Fibroblast of skin of abdomen (primary cell): ENCODE results near the gene ANAPC15.

Experiments used
- DNase-seq: peaks from one replicate; pipeline ENCODE4 v3.0.0-alpha.2; 2013

The ANAPC15 gene

DNA sequence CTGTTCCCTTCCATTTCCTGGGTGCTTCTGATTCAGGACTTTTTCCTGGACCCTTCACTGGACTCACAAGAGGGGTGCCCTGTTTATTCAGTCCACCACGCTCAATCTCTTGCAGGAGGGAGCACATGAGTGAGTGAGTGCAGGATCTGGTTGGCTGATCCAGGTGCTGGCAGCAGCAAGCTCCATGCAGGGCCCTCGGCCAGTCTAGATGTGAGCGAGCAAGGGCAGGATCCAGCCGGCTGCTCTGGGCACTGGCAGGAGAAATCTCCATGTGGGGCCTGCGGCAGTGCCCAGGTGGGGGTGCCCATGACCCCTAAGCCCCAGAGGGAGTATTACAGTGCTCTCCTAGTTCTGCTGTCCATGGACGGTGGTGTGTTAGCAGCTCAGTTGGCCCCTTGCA is 11.6 kb upstream of the ANAPC15 start:
- DNase-seq: no peak

DNA sequence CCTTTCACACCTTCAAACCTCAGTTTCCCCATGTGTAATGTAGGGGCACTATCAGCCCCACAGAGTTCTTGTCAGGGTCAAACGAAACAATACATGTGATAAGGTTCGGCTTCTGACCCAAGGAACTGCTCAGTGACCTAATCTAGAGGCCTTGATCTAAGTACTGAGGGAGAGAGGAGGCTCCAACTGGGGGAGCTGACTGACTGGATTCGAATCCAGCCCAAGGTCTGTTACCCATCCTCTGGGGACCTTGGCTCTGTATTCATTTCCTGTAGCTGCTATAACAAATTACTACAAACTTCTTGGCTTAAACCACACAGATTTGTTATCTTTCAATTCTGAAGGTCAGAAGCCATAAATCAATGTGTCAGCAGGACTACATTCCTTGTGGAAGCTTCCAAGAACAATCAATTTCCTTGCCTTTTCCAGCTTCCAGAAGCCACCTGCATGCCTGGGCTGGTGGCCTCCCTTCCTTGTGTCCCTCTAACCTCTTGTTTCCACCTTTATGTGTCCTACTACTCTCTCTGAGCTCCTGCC is 10.7 kb upstream of the ANAPC15 start:
- peak; percentile 14 for DNase-seq

- DNase-seq: no peak
These were observed 10.1 kb upstream of the ANAPC15 start for GRCh38 chr11:72122607-72123006.

GRCh38 chr11:72120930-72121329 is 8.4 kb upstream of the ANAPC15 start:
- no peak for DNase-seq

GRCh38 chr11:72119198-72119597 is 6.7 kb upstream of the ANAPC15 start:
- DNase-seq: no peak

GRCh38 chr11:72116019-72116755 is 3.7 kb upstream of the ANAPC15 start:
- no peak for DNase-seq

- DNase-seq: no peak
These were observed 2.1 kb upstream of the ANAPC15 start for GRCh38 chr11:72114570-72114969.

DNA sequence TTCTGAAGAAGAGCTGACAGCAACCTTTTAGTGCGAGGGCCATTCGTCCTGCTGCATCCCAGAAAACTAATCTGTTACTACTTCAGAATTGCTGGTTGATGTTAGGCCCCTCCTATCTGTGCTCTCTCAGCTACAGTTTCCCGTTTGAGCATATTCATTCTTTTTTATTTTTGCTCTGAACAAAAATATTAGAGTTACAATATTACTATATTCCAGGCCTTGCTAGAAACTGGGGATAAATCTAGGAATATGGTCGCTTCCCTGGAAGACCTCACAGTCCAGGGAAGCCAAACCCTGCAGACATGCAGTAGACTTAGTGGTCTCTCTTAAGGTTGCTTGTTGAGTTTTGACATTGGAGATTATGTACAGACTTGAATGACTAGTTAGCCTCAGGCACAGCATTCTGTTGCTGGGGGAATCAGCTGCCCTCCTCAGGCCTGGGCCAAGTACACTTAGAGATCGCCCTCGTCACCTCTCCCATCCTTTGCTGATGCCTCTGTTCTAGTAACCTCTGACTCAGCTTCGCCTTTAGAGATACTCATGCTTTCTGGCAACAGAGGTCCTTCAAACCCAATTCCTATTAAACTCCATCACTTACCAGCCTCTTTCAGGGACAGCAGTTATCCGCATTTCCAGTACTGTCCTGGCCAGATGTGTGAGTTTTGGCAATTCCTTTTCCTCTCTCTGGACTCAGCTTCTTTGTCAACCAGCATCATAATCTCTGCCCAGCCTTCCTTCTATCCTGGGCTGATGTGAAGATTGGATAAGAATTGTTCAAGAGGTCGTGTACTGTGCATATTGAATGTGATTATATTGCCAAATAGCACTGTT is 698 bp upstream of the ANAPC15 start:
- DNase-seq: no peak

DNA sequence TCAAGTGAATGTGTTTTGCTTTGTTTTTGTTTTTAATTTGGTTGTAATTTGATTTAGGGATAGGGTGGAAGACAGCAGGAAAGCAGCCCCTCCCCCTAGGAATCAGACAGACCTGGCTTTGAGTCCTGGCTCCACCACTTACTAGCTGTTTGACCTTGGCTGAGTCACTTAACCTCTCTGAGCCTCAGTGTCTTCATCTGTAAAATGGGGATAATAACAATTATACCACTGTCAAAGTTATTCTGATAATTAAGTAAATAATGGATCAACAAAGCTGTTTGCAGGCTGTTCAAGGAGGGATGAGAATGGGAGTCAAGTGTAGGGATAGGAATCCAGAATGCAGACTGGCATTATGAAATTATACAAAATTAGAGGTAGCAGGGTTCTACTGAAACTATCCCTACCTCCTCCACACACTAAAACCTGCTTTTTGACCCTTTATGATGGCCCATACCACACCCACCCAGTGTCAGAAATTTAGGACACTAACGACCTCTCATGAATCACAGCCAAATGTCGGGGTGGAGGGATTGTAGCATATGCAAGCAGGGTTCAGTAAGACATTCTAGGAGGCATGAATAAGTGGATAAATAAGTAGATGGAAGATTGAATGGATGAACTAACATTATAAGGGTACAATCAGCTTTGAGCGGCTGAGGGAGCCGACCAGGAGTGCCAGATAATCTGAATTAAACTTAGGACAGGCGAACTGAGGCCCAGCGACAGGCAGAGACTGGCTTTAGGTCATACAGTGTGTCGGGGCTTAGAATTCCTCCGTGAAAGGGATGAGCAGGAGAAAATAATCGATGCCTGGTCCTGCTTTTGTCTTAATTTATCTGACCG is 974 bp downstream of the ANAPC15 start:
- DNase-seq: no peak

DNA sequence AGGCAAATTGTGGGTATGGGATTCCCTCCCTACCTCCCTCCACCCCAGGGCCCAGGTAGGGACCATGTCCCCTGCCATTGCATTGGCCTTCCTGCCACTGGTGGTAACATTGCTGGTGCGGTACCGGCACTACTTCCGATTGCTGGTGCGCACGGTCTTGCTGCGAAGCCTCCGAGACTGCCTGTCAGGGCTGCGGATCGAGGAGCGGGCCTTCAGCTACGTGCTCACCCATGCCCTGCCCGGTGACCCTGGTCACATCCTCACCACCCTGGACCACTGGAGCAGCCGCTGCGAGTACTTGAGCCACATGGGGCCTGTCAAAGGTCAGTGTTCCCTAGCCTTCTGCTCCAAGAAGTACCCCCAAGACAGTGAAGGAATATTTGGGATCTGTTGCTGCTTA is 6.6 kb downstream of the ANAPC15 start, which contains the start of gene TOMT:
Gene TOMT, plus strand, starts transcription at position 37 of the 400 bp plus-strand sequence. Its CDS starts 28 bp downstream, at position 65.
- no peak for DNase-seq

DNA sequence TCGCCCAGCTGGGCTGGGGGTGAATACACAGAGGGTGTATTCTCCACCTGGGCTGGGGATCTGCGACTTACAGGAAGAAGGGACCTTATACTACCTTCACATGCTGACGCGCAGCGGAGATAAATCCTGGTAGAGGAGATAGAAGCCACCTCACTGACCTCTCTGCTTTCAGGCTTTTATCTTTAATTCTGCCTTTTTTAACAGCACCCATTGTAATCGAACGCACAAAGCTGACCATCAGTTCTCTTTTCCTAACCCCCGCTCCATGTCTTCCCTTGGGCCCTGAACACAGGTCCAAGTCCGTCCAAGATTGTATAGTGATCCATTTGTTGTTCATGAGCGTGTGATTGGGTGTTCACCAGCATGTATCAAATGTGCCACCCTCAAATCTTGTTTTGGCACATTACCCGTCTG is 8.7 kb downstream of the ANAPC15 start:
- no peak for DNase-seq

GRCh38 chr11:72102946-72103753 is 9.3 kb downstream of the ANAPC15 start, which contains the start of gene LAMTOR1:
LAMTOR1 (minus strand) TSS chr11:72103297; CDS start chr11:72103224, 73 bp downstream.
- DNase-seq: peak; percentile 99

GRCh38 chr11:72102631-72102945 is 9.9 kb downstream of the ANAPC15 start:
- no peak for DNase-seq

- no peak for DNase-seq
These were observed 10.3 kb downstream of the ANAPC15 start for GRCh38 chr11:72102162-72102561.

- DNase-seq: no peak
These were observed 12.0 kb downstream of the ANAPC15 start for GRCh38 chr11:72100462-72100861.

DNA sequence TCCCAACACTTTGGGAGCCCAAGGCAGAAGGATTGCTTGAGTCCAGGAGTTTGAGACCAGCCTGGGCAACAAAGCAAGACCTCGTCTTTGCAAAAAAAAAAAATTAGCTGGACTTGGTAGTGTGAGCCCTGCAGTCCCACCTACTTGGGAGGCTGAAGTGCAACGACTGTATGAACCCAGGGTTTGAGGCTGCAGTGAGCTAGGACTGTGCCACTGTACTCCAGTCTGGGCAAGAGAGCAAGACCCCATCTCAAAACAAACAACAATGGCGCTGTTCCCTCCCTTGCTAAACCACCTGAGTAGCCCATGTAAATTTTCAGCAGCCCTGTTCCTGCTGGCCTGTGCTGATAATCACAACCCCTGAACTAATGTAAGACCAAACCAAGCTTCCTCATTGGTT is 12.5 kb downstream of the ANAPC15 start:
- DNase-seq: no peak

DNA sequence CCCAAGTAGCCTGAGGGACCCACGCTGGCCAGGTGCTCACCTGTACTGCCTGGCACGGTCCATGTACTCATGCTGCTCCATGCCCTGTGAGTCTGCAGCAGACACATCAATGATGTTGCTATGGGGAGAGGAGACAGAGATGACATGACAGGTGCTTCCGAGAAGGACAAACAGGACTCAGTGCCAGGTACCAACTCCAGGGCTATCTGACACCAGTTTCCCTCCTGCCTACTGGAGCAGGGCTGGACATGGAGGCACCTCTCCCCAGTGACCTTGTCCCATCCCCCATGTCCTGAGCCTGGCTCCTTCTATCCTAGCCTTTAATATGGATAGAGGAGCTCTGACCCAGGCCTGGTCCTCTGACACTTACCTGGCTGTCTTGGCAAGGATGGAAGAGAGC is 13.8 kb downstream of the ANAPC15 start:
- no peak for DNase-seq

DNA sequence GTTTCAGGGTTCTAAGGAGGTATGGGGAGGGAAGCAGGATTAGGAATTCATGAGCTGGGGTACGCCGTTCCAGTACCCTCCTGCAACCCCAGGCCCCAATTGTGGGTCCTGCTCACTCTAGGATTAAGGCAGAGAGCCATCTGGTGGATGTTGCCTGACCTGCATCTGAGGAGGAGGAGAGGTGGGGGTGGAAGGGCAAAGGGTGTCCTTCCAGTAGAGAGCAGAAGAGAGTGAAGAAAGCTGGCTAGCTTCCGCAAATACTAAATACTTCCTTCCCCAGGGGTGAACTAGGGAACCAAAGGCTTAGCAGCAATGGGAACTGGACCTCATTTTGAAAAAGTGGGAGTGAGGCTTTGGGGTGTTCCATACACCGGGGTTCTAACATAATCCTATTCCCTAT is 21.2 kb downstream of the ANAPC15 start:
- peak; percentile 61 for DNase-seq

DNA sequence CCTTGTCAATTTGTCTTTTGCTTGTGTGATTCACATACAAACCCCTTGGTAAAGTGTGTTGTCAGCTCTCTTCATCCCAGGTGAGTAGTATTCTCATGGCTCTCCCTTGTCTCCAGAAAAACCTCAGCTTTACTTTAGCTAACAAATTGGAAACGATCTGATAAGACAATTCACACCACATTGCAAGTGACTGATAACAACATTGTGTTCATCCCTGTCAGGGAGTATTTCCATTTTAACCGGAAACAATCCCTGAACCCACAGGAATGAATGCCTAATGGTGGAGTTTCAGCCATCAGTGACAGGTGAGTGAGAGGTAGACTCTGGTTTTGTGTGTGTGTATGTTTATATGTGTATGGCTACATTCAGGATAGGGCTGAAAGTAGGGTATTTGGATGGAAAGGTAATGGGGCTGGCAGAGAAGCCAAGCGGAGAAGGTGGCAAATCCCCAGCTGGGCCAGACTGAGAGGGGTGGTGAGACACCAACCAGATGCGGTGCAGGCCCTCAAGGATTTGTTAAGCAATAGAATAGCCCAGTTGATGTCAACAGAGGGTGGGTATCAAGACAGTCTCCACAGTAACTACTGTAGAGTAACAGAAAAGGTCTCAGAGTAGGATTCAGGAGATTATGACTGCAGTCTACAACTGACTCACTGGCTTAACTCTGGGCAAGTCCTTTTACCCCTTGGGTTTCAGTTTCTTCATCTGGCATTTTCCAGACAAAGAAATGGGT is 24.3 kb downstream of the ANAPC15 start:
- DNase-seq: no peak

- DNase-seq: no peak
These were observed 26.7 kb downstream of the ANAPC15 start for GRCh38 chr11:72085621-72086351.
